ENCODE results near the gene UGP2.

The UGP2 gene

GRCh38 chr2:63853527-63854310 is 12.0 kb downstream of the UGP2 start:
- TF ChIP-seq CTCF (IDR thresholded peaks at IDR 0.05; ENCODE audit: low read length, missing control alignments): no peak
- H3K4me3 ChIP-seq (replicated peaks; ENCODE audit: low read depth, low read length): no peak overlapping the region
- peak; percentile 77 for DNase-seq (ENCODE audit: low read depth)

- no peak for TF ChIP-seq CTCF (IDR thresholded peaks at IDR 0.05; ENCODE audit: low read length, missing control alignments)
- no peak for DNase-seq (ENCODE audit: low read depth)
- H3K4me3 ChIP-seq (replicated peaks; ENCODE audit: low read depth, low read length): no peak overlapping the region
Observed at GRCh38 chr2:63855418-63856302, 14.0 kb downstream of the UGP2 start.

- no peak for DNase-seq (ENCODE audit: low read depth)
- no peak for TF ChIP-seq CTCF (IDR thresholded peaks at IDR 0.05; ENCODE audit: low read length, missing control alignments)
- no peak overlapping the region for H3K4me3 ChIP-seq (replicated peaks; ENCODE audit: low read depth, low read length)
Observed at GRCh38 chr2:63856303-63856603, 14.6 kb downstream of the UGP2 start.

- DNase-seq (ENCODE audit: low read depth): no peak
- H3K4me3 ChIP-seq (replicated peaks; ENCODE audit: low read depth, low read length): no peak overlapping the region
- no peak for TF ChIP-seq CTCF (IDR thresholded peaks at IDR 0.05; ENCODE audit: low read length, missing control alignments)
Observed at GRCh38 chr2:63858291-63858690, 16.6 kb downstream of the UGP2 start.

GRCh38 chr2:63861220-63861822 is 19.6 kb downstream of the UGP2 start:
- peak; percentile 50 for TF ChIP-seq CTCF (IDR thresholded peaks at IDR 0.05; ENCODE audit: low read length, missing control alignments)
- H3K4me3 ChIP-seq (replicated peaks; ENCODE audit: low read depth, low read length): no peak overlapping the region
- peak; percentile 81 for DNase-seq (ENCODE audit: low read depth)

GRCh38 chr2:63862806-63863205 is 21.1 kb downstream of the UGP2 start:
- TF ChIP-seq CTCF (IDR thresholded peaks at IDR 0.05; ENCODE audit: low read length, missing control alignments): no peak
- DNase-seq (ENCODE audit: low read depth): peak; percentile 29
- H3K4me3 ChIP-seq (replicated peaks; ENCODE audit: low read depth, low read length): no peak overlapping the region
